Left ventricle myocardium inferior (tissue), 1 donor: ENCODE data around the gene BLOC1S4. TPM values are rescaled to one million over a fixed set of nuclear protein-coding genes. Genes with fewer than 3 reads are reported as not detected.

Experiments used
- DNase-seq: peaks from one replicate; pipeline ENCODE4 v3.0.0-alpha.2; 2020
- H3K27ac ChIP-seq: fragments of 200-600 bp; replicated peaks from 2 replicates; pipeline ENCODE4 v1.8.0; 2021
- H3K27me3 ChIP-seq: fragments of 200-600 bp; 2 replicates; pipeline ENCODE4 v1.8.0; 2021; ENCODE audit warnings: low read depth
- H3K36me3 ChIP-seq: fragments of 200-600 bp; 2 replicates; pipeline ENCODE4 v1.8.0; 2021
- H3K4me1 ChIP-seq: fragments of 200-600 bp; 2 replicates; pipeline ENCODE4 v1.8.0; 2021
- H3K4me3 ChIP-seq: fragments of 200-600 bp; 2 replicates; pipeline ENCODE4 v1.8.0; 2021; ENCODE audit warnings: mild to moderate bottlenecking, moderate library complexity
- H3K9me3 ChIP-seq: fragments of 200-600 bp; replicated peaks from 2 replicates; pipeline ENCODE4 v1.8.0; 2021
- CTCF ChIP-seq: fragments of 200-600 bp; IDR thresholded peaks from 2 replicates; pipeline ENCODE4 v1.8.0; 2021; ENCODE audit warnings: antibody characterized with exemption, mild to moderate bottlenecking, borderline replicate concordance
- intact Hi-C: fragments of 100-400 bp; cut with micrococcal nuclease; formaldehyde crosslinking; loops from one replicate; pipeline ENCODE4 v1.11.0; 2022
- total RNA-seq: library from RNA; stranded (reverse); fragmentation: NEBNext Ultra II Directional; extraction: Animal tissue kit (Norgen Biotek cat#: 25700); gene quantifications from one replicate; pipeline ENCODE4 v1.2.1, GENCODE V29; 2021
- donor health status: DM: no; HTN: yes; CAD: no; lungs with severe emphysema.

Gene BLOC1S4
- total RNA-seq, 1 donor from 2014 or later: 7.1 TPM

- intact Hi-C loops: no loop called here
- Histone ChIP-seq H3K9me3 (no peaks in the 10 kb centered on the region), H3K4me1 (peaks cover 6% of the 10 kb centered on the region), H3K27ac (no peak overlapping the region), H3K4me3 (no peak overlapping the region), H3K27me3 (no peaks in the 10 kb centered on the region), H3K36me3 (no peaks in the 10 kb centered on the region)
- DNase-seq: no peak
- TF ChIP-seq CTCF: no peak
Observed at GRCh38 chr4:6760865-6761264, 44.9 kb downstream of the BLOC1S4 start.

- Histone ChIP-seq H3K36me3 (no peaks in the 10 kb centered on the region), H3K4me3 (no peak overlapping the region), H3K27ac (no peak overlapping the region), H3K9me3 (no peaks in the 10 kb centered on the region), H3K4me1 (peaks cover 6% of the 10 kb centered on the region), H3K27me3 (no peaks in the 10 kb centered on the region)
- no peak for TF ChIP-seq CTCF
- intact Hi-C loops: no loop called here
- no peak for DNase-seq
Observed at GRCh38 chr4:6761649-6762615, 46.0 kb downstream of the BLOC1S4 start.

GRCh38 chr4:6763330-6763851, 47.4 kb downstream of the BLOC1S4 start:
- Histone ChIP-seq H3K4me1 (peaks cover 17% of the 10 kb centered on the region), H3K4me3 (no peak overlapping the region), H3K9me3 (no peaks in the 10 kb centered on the region), H3K27ac (no peak overlapping the region), H3K36me3 (no peaks in the 10 kb centered on the region), H3K27me3 (no peaks in the 10 kb centered on the region)
- intact Hi-C loops: no loop called here
- DNase-seq: no peak
- TF ChIP-seq CTCF: no peak

- no peak for TF ChIP-seq CTCF
Observed at GRCh38 chr4:6764976-6765620, 49.1 kb downstream of the BLOC1S4 start.

GRCh38 chr4:6765703-6766102, 49.7 kb downstream of the BLOC1S4 start:
- H3K27ac ChIP-seq: no peak overlapping the region
- intact Hi-C loops: no loop called here
- no peaks in the 10 kb centered on the region for H3K9me3 ChIP-seq
- H3K4me1 ChIP-seq: peaks cover 39% of the 10 kb centered on the region
- H3K36me3 ChIP-seq: no peaks in the 10 kb centered on the region
- DNase-seq: no peak
- no peak overlapping the region for H3K4me3 ChIP-seq
- H3K27me3 ChIP-seq: no peaks in the 10 kb centered on the region
- no peak for TF ChIP-seq CTCF

More at GRCh38 chr4:6764976-6765620, 49.1 kb downstream of the BLOC1S4 start:
- H3K9me3 ChIP-seq: no peaks in the 10 kb centered on the region
- H3K36me3 ChIP-seq: no peaks in the 10 kb centered on the region
- no peaks in the 10 kb centered on the region for H3K27me3 ChIP-seq
- no peak for DNase-seq
- H3K4me3 ChIP-seq: no peak overlapping the region
- intact Hi-C loops: no loop called here
- peaks cover 33% of the 10 kb centered on the region for H3K4me1 ChIP-seq
- no peak overlapping the region for H3K27ac ChIP-seq

Other genes starting within 250 kb of the BLOC1S4 start
- gene PPP2R2C, start 243.6 kb upstream of the BLOC1S4 start, total RNA-seq: 9.7 TPM
- 18.5 TPM for gene MAN2B2, start 141.0 kb upstream of the BLOC1S4 start, total RNA-seq
- gene MRFAP1, start 75.5 kb upstream of the BLOC1S4 start, total RNA-seq: 223 TPM
- gene S100P, start 22.3 kb upstream of the BLOC1S4 start, total RNA-seq: not detected
- gene MRFAP1L1, start 6.3 kb upstream of the BLOC1S4 start, total RNA-seq: 41.5 TPM
- gene KIAA0232, start 66.6 kb downstream of the BLOC1S4 start, total RNA-seq: 82.5 TPM
- gene TBC1D14, start 193.7 kb downstream of the BLOC1S4 start, total RNA-seq: 36.1 TPM